PFSK-1 (cell line): Measurements from ENCODE around the gene SYTL2.

Experiments
- FOXP2 ChIP-seq: optimal IDR thresholded peaks from 2 replicates; pipeline ENCODE3; 2011; ENCODE audit warnings: borderline replicate concordance, control low read depth, inconsistent platforms; ENCODE audit not compliant: insufficient read depth; ENCODE audit errors: extremely low read length, extremely low read depth
- POLR2AphosphoS5 ChIP-seq: IDR thresholded peaks from 2 replicates; pipeline ENCODE4 v1.6.1; 2012; ENCODE audit warnings: low read depth, mild to moderate bottlenecking, control low read depth, low read length, moderate library complexity
- SIN3A ChIP-seq: IDR thresholded peaks from 2 replicates; pipeline ENCODE4 v1.6.1; 2012; ENCODE audit warnings: mild to moderate bottlenecking, low read length, moderate library complexity, borderline replicate concordance; ENCODE audit not compliant: insufficient read depth
- TAF1 ChIP-seq: IDR thresholded peaks from 2 replicates; pipeline ENCODE4 v1.6.1; 2012; ENCODE audit warnings: low read length, control low read depth, borderline replicate concordance; ENCODE audit not compliant: insufficient read depth
- TF ChIP-seq, protein P1 (sequence below), 2 experiments: IDR thresholded peaks; 2 replicates each; pipeline versions ENCODE4 v1.6.1 to v1.8.0; 2011 to 2012; ENCODE audit warnings: low read depth in 2 of 2, low read length in 2 of 2, control low read depth in 1 of 2, inconsistent platforms in 1 of 2, mild to moderate bottlenecking in 1 of 2, moderate library complexity in 1 of 2; ENCODE audit not compliant: insufficient read depth in 1 of 2

Gene SYTL2

DNA sequence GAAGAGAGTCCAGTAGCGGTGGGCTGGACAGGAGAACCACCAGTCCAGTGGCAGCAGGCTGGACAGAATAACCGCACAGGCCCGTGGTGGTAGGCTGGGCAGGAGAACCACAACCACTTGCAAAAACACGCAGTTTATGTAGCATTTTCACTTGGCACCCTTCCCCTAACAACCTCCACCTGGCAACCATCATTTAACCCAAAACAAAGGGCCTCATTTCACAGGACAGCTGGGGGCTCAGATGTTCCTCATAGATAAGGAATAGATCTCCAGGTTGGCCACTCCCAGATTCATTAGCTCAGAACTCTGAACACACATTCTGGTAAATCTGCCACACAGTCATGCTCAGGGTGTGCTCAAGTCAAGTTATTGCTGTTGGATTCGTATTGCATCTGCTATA is 41.2 kb downstream of the SYTL2 start:
- no peak for TF ChIP-seq TAF1
- no peak for TF ChIP-seq FOXP2
- TF ChIP-seq POLR2AphosphoS5, result no peak
- no peak for TF ChIP-seq SIN3A

DNA sequence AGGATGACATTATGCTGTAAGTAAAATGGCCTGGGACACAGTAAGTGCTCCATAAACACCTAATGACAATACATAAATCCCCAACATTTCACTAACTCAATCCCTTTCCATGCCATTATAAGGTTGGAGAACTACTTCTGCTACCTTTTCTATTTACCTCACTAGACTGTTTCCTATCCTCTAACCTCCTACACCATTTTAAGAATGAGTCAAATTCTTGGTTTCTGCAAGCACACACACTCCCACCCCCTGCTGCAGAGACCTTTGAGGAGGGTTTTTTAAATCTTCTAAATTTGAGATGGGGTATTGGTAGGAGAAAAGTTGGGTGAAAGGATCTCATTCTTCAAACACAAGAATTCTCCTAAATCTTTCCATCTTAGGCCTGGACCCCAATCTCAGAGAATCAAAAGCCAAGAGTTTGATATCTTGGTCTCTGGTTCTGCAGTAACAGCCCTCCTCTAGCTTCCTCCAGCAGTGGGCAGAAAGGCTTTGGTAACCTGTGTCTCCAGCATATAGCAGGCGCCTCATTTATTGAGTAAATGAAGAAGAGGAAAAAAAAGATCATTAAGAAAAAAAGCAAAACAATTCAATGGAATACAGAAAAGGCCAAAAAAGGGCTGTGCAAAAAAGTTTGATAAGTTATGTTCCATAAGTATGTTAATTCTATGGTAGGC is 42.3 kb downstream of the SYTL2 start:
- TF ChIP-seq TAF1 (no peak), FOXP2 (no peak), SIN3A (no peak), POLR2AphosphoS5 (no peak)
- TF ChIP-seq, protein P1, sequence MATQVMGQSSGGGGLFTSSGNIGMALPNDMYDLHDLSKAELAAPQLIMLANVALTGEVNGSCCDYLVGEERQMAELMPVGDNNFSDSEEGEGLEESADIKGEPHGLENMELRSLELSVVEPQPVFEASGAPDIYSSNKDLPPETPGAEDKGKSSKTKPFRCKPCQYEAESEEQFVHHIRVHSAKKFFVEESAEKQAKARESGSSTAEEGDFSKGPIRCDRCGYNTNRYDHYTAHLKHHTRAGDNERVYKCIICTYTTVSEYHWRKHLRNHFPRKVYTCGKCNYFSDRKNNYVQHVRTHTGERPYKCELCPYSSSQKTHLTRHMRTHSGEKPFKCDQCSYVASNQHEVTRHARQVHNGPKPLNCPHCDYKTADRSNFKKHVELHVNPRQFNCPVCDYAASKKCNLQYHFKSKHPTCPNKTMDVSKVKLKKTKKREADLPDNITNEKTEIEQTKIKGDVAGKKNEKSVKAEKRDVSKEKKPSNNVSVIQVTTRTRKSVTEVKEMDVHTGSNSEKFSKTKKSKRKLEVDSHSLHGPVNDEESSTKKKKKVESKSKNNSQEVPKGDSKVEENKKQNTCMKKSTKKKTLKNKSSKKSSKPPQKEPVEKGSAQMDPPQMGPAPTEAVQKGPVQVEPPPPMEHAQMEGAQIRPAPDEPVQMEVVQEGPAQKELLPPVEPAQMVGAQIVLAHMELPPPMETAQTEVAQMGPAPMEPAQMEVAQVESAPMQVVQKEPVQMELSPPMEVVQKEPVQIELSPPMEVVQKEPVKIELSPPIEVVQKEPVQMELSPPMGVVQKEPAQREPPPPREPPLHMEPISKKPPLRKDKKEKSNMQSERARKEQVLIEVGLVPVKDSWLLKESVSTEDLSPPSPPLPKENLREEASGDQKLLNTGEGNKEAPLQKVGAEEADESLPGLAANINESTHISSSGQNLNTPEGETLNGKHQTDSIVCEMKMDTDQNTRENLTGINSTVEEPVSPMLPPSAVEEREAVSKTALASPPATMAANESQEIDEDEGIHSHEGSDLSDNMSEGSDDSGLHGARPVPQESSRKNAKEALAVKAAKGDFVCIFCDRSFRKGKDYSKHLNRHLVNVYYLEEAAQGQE (IDR thresholded peaks at IDR 0.05; ENCODE audit: insufficient read depth in 1 of 2, low read depth in 2 of 2, low read length in 2 of 2), result no peak

DNA sequence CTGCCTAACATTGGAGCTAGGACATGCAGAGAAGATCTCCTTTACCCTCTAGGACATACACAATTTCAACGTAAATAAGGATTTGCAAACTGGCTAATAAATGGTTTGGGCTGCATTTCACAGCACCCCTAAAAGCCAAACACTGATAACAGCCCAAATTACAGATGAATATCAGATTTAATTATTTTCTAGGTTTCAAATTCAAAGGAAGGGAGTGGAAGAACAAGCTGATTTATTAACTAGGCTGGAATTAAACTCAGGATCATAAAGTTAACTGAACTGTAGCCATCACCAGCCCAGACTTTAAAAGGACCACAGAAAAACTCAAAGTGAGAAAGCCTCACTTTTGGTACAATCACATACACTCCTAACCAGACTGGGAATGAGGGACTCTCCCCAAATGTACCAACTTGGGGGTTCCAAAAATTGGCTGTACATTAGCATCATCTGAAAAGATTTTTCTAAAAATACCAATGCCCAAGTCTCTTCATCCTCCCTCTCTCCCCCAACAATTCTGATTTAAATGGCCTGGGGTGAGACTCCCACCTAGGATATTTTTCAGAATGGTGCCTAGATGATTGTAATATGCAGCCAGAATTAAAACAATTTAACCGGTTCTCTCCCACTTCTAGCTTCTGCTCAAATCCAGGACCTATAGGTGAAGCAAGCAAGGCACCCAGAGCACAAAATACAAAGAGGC is 43.5 kb downstream of the SYTL2 start:
- no peak for TF ChIP-seq TAF1
- no peak for TF ChIP-seq POLR2AphosphoS5
- no peak for TF ChIP-seq SIN3A
- TF ChIP-seq FOXP2, result no peak
- TF ChIP-seq, protein P1 (IDR thresholded peaks at IDR 0.05; ENCODE audit: insufficient read depth in 1 of 2, low read depth in 2 of 2, low read length in 2 of 2), result no peak

DNA sequence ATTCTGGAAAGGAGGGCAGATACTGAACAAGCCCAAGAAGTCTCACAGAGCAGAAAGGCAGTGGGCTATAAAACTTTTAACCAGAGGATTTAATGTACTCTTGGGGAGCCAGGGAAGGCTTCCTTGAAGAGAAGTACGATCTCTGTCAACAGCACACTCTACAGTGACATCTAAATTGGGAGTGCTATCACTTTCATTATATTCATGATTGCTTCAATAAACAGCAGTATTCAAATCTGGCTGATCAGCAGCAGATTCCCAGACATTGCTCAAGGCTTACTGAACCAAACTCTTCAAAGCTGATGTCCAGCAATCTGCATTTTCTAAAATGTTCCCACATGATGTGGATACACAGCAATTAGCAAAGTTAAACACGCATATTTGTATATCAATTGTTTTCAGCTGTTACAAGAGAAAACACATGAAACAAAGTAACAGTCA is 44.2 kb downstream of the SYTL2 start:
- TF ChIP-seq, protein P1 (IDR thresholded peaks at IDR 0.05; ENCODE audit: insufficient read depth in 1 of 2, low read depth in 2 of 2, low read length in 2 of 2), result no peak
- no peak for TF ChIP-seq TAF1
- no peak for TF ChIP-seq POLR2AphosphoS5
- no peak for TF ChIP-seq FOXP2
- no peak for TF ChIP-seq SIN3A

DNA sequence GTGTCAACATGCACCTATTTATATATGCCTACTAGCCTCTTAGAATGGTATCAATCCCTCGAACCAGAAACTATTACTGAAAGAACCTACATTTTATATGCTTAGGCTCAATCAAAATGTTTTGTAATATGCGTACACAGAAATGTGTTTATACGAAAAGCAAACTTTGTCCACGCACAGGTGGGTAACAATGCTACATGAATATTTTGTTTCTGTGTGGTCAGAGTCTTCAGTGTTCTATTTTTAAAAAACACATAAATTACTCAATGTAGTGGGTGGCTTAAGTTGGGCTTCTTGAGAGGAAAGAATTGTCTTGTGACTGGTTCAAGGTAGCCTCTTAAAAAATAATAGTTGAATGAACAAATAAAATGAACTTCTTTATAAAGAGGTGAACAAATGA is 46.1 kb downstream of the SYTL2 start:
- no peak for TF ChIP-seq FOXP2
- TF ChIP-seq POLR2AphosphoS5, result no peak

DNA sequence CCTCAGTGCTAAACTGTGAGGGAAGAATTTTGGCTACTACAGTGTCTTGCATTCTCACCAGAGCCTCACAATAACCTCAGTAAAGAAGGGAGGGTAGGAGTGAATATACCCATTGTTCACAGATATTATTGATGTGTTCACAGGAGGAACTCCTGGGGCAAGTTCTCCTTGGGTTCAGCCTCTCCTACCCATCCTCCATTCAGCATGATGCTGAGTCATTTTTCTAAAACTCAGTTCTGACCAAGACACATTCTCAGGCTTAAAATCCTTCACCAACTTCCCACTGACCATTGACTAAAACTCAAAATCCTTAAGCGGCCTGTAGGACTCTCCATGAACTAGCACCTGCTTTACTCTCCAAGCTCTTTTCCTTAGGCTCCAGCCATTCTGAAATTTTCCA is 48.7 kb downstream of the SYTL2 start:
- TF ChIP-seq, protein P1 (IDR thresholded peaks at IDR 0.05; ENCODE audit: insufficient read depth in 1 of 2, low read depth in 2 of 2, low read length in 2 of 2), result no peak
- no peak for TF ChIP-seq POLR2AphosphoS5
- no peak for TF ChIP-seq SIN3A
- TF ChIP-seq FOXP2, result no peak
- no peak for TF ChIP-seq TAF1
